HG02870 (cell line): Measurements from ENCODE around the gene BRD4.
A peak's percentile ranks its signal among the peaks of the same experiment; 100 is the strongest.

Source experiments
- ATAC-seq: cut with Tn5 transposase; IDR thresholded peaks from one replicate; pipeline ENCODE4 v1.9.1; 2021; ENCODE audit warnings: mild to moderate bottlenecking, moderate library complexity; ENCODE audit not compliant: unreplicated experiment

The BRD4 gene

DNA sequence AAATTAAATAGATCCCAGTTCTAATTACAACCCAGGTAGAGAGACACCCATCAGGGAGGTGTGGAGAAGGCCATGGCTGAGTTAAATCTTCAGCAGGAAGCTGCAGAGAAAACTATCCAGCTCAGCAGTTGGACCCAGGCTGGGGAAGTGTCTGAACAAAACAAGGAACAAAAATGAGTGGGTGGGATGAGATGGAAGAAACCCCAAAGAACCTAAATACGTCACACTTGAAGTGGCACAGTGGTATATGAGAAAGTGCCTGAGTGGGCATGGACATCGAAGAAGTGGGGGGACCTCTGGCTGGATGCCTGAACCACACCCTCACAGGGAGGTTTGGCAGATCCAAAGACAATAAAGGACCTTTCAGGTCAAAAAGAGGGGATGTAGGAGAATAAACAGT lies 96.6 kb downstream of the BRD4 start:
- ATAC-seq = no peak

DNA sequence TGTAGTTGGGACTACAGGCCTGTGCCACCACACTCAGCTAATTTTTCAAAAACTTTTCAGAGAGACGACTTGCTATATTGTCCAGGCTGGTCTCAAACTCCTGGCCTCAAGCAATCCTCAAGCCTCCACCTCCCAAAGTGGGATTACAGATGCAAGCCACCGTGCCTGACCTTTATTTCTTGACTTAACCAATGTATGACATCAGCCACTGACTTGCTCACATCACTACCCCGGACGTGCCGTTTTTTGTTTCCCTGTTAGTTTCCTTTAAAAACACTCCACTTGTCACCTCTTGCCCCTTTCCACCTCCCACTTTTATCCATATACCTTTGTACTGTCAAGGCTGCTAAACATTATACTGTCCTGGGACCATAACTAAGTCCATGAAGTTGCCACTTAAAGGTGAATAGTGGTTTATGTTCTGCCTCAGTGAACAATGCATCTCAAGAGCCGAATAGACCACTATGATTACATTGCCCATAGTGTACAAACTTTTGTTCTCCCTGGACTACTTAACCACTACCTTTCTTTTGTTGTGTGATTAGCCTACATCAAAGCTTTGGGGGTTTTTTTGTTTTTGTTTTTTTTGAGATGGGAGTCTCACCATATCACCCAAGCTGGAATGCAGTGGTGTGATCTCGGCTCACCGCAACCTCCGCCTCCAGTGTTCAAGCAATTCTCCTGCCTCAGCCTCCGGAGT lies 97.8 kb downstream of the BRD4 start:
- ATAC-seq = no peak

DNA sequence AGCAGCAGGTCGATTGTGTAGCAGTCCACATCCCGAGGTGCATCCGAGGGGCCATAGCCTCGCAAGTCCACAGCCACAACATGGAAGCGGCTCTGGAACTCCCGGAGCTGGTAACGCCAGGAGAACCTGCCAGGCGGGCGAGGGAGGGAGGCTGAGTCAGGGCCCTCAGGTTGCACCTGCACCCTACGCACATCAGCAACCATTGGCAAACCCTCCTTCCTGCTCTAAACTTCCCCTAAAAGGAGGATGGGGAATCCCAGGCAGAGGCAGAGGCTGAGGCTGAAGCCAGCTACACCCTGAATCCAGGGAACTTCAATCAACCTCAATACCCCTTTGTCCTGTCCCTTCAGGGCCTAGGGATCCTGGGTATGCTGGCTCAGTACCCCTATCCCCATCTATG lies 101.1 kb downstream of the BRD4 start:
- ATAC-seq = no peak

DNA sequence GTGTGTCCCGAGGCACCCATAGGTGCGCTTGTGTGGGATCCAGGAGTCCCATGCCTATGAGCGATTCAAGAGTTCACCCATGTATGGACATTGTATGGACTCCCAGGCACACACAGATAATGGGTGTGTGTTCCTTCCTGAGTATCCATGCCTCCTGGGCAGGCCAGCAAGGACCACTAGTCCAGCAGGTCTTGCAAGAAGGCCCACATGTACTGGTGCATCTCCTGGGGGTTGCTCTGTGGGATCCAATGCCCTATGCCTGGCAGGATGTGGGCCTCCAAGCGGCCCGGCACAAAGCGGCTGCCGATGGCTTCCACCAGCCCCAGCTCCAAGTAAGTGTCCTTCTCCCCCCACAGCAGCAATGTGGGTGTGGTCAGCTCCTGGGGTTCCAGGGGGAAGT lies 105.1 kb downstream of the BRD4 start:
- ATAC-seq = no peak

DNA sequence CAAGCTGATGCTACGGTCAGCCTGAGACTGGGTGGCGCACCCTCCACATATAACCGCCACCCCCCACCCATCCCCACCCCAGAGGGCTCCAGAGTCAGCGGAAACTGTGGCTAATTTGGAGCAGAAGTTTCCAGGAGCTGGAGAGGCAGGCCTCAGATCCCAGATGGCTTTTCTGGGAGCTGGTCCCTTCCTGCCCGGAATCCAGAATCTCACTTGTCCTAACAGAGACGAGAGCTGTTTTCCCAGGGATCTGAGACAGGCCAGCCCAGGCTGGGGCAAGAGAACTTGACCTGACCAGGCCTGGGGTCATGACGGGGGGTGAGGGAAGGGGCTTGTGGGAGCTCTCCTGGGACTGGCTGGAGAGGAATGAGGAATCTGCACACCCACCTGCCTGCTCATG lies 106.6 kb downstream of the BRD4 start:
- ATAC-seq = no peak

DNA sequence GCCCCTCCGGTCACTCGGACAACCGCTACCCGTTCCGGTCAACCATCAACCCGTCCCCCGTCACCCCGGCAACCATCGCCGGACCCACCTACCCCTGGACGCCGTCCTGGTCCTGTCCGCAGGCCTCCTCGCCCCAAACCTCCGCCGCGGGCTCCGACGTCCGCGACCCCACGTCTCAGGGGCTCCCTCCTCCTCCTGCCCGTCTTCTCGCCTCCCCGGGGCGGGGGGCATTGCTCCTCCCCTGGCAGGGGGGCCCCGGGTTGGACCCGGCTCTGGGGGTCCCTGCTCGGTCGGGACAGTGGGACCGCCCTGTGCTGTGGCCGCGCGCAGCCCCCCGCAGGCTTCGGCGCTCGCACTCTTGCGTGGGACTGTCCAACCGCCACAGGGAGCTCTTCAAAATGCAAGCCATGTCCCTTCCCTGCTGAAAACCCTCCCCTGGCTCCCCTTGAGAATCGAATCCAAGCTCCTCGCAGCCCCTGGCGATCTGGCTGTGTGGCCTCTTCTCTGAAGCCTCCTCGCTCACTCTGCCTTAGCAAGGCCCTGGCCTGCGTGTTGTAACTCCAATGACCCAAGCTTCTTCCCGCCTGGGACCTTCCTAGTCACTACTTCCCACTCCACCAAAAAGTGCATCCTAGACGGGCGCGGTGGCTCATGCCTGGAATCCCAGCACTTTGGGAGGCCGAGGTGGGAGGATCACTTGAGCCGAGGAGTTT lies 108.5 kb downstream of the BRD4 start:
- ATAC-seq = no peak

DNA sequence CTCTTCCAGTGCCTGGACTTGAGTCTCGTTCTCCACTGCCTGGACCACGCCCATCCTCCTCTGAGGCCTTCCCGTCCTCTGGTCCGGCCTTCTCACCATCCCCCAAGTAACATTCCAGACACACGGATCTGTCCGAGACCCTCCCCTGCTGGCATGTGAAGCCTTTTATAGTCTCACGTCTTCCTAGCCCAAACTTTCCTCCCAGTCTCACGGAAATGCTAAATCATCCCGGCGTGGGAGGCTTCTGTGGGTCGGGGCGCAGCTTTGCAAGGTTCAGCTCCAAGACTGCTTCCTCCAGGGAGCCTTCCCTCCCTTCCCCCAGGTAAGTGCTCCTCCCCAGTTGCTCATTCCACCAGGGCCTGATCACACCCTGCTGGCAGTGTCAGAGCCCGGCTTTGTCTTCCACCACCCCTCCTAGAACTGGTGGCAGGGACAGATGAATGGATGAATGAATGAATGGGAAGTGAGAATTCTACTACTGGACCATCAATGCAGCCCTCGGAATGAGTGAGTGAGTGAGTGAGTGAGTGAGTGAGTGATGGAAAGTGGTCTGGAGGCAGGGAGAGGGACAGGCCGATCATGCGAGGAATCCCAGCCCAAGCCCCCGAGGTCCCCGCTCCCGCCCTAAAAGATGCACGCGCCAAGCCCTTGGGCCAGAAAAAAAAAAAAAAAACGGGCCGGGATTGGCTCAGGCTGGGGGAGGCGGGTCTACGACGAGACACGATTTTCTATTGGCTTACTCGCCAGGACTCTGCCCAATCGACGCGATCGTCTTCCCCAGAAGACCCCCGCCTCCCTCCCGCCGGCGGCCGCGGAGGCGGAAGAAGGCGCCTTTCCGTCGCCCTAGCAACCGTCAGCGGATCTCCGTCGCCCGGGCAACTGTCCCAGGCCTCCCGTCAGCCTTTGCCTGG lies 109.3 kb downstream of the BRD4 start:
- peak; percentile 71 for ATAC-seq

DNA sequence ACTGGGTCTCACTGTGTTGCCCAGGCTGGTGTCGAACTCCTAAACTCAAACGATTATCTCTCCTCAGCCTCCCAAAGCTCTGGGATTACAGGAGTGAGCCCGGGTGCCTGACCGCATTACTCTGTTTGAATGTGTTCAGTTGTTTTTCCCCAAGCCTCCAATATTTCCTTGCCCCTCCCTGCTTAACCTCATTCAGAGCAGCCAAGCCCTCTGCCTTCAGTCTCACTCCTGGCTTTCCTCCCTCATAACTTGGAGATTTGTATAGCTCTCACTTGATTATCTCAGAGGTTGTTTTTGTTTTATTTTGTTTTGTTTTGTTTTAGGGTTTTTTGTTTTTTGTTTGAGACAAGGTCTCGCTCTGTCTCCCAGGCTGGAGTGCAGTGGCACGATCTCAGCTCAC lies 111.5 kb downstream of the BRD4 start:
- no peak for ATAC-seq

DNA sequence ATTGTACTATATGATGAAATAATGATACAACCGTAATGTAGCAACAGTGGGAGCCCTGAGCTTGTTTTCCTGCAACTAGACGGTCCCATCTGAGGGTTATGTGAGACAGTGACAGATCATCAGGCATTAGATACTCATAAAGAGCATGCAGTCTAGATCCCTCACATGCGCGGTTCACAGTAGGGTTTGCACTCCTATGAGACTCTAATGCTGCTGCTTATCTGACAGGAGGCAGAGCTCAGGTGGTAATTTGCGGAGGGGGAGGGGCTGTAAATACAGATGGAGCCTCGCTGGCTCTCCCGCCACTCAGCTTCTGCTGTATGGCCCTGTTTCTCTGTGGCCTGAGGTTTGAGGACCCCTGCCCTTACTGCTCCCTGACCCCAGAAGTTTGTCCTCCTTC lies 113.8 kb downstream of the BRD4 start:
- no peak for ATAC-seq

DNA sequence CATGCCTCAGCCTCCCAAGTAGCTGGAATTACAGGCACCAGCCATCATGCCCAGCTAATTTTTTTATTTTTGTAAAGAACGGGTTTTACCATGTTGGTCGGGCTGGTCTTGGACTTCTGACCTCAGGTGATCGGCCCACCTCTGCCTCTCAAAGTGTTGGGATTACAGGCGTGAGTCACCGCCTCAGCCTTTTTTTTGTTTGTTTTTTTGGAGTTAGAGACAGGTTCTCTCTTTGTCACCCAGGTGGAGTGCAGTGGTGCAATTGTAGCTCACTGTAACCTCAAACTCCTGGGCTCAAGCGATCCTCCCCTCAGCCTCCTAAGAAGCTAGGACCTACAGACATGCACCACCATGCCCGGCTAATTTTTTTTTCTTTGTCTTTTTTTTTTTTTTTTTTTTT lies 116.0 kb downstream of the BRD4 start:
- ATAC-seq = no peak

DNA sequence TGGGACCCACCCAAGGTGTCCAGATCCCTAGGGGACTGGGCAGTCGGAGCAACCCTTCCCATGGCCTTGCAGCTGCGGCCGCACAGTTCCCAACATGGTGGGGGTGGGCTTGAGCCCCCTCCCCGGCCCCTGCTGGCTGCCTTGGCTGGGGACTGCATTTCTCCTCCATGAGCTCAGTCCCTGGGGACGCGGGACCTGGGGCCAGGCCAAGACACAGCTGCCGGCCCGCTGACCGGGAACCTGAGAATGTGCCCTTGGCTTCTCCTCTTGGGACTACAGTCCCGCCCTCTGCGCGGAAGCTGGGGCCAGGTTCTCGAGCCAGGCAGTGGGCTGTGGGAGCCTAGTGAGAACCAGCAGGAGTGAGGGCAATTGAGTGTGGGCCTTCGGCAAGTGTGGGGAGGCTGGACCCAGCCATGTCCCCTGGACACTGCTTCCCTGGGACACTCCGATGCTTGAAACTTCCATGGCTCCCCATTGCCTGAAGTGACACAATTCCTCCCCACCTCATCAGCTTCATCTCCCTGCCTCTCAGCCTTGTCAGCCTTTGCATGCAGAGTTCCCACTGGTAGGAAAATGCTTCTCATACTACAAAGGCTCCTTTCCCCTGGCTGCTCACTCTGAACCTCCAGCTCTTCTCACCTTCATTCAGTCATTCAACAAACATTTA lies 118.5 kb downstream of the BRD4 start:
- no peak for ATAC-seq

DNA sequence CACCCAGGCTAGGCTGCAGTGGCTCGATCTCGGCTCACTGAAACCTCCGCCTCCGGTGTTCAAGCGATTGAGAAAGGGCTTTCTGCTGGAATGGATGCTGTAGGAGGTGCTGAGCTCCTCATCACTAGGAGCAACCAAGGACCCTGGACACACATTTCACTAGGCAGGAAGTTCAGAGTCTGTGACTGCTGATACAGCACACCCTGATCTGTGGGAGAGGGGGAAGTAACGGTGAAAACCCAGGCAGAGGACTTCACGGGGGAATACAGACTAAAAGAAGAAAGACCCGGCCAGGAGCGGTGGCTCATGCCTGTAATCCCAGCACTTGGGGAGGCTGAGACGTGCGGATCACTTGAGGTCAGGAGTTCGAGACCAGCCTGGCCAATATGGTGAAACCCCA lies 119.6 kb downstream of the BRD4 start:
- ATAC-seq = no peak

DNA sequence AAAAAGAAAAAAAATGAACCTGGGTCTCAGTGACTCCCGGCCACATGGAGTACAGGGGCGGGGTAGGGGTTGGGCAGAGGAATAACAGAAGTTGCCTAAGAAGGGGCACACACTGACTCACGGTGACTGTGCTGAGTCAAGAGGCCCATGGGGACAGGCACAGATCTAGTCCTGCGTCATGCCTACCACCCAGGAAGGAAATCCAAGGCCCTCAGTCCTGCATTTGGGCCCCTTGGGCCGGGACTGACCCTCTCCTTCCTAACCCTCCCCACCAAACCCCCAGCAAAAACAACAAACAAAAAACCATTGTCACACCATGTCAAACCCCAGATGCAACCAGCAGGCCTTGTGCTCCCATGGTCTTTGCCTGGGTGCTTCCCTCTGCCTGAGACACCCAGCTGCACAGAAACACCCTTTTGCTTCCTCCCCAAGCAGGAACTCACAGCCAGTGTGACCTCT lies 122.0 kb downstream of the BRD4 start:
- ATAC-seq = no peak

DNA sequence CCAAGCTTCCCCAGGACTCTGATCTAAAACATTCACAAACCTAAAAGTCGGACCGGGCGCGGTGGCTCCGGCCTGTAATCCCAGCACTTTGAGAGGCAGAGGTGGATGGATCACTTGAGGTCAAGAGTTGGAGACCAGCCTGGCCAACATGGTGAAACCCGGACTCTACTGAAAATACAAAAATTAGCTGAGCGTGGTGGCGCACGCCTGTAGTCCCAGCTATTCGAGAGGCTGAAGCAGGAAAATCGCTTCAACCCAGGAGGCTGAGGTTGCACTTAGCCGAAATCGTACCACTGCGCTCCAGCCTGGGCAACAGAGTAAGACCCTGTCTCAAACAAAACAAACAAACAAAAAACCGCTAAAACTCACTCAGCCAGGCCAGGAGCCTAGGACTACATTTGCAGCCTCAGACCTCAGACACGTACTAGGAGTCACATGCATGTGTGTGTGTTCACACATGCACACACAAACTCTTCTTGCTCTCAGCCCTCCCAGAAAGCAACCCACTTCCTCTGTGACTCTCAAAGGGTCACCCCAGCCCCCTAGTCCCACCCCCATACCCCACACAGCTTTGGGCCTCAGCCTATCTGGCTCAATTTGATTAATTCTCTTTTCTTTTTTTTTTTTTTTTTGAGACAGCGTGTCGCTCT lies 130.8 kb downstream of the BRD4 start:
- ATAC-seq = no peak

DNA sequence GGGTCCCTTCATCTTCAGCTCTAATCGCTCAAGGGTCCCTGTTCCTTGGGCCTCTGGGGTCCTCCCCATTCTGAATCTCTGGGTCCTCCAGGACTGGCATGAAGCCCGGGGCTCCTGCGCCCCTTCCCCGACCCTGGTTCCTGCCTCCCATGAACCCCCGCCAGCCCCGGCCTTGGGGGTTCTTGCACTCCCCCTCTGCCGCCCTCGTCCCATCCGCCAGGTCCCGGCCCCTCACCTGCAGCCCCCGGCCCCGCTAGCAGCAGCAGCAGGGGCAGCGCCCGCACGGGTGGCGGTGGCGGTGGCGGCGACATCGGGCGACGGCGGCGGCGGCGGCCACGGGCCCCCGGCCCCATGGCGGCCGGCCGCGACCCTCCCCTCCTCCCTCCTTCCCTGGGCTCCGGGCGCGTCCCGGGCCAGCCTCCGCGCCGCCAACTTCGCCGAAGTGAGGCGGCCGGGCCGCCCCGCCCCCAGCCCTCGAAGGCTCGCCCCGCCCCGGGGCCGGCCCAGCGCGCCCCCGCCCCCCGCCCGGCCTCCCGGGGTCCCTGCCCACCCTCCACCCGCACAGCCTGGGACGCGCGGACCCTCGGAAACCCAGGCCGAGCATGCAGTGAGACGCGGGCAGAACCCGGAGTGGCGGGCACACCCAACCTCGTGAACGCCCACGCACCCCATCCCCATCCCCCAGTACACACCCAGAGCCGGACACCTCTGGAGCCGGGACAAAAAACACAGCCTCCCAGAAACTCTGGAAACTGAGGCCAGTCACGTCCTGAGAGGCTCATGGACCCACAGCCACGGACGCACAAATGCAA lies 131.6 kb downstream of the BRD4 start, which contains the start of gene NOTCH3:
NOTCH3 (minus strand) TSS at position 443 of the 812 bp plus-strand sequence; CDS start at position 353, 90 bp downstream.
- ATAC-seq = no peak

DNA sequence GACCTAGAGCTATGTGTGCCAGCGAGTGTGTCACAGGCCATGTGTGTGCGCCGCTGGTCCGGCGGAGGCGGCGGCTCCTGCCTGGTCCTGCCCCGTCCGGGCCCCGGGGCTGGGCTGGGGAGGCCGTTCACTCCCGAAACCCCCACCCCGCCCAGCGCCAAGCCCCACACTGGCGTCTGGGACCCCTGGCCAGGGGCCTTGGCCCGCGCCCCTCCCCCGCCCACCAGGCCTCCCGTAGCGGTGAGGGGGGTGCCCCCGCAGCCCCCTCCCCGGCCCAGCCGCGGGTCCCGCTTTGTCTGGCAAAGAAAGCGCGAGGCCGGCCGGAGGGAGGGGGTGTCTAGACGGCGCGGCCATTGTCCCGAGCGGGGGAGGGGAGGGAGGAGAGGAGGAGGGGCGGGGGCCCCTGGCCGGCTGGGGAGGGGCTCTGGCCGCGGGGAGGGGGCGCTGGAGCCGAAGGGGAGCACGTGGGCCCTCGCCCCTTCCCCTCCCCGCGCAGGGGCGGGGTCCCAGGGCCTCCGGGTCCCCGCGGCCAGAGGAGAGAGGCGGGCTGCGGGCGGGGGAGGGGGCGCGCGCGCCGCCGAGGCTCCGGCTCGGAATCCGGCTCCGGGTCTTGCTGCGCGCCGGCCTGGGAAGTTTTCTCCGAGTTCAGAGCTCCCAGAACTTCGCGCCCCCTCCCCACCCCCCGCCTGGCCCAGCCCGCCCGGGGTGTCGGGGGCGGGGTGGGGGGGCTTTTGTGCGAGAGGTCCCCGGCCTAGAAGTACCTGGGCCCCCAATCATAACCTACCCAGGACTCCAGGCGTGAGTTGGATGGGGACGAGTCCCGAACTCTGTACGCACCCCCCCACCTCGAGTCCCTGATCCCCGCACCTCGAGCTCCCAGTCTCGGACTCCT lies 132.4 kb downstream of the BRD4 start:
- ATAC-seq = no peak

DNA sequence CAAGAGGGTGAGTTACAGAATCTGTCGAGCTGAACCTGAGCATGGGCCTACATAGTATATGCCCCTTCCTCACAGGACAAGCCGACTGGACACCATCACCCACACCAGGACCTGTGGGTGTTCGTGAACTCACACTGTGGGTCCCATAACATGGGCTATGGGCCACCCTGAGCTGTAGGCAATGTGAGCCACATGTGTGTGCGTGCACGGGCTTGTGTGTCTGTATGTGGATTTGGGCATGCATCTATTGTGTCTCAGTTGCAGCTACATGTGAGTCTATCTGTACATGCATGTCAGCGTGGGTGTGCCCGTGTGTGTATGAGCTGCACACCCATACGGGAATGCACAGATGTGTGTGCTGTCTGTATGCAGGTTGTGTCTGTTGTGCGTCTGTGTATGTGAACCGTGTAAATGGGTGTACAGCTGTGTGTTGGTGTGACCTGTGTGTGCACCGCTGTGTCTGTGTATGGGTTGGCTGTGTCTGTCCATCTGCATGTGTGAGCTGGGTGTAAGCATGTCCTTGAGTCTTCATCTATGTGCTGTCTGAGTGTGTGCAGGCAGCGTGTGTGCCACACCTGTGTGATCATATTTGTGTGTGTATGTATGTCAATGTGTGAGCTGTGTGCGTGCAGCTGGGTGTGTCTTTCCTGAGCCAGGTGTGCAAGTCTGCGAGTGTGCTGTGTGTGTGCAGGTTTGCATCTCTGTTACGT lies 133.2 kb downstream of the BRD4 start:
- no peak for ATAC-seq

DNA sequence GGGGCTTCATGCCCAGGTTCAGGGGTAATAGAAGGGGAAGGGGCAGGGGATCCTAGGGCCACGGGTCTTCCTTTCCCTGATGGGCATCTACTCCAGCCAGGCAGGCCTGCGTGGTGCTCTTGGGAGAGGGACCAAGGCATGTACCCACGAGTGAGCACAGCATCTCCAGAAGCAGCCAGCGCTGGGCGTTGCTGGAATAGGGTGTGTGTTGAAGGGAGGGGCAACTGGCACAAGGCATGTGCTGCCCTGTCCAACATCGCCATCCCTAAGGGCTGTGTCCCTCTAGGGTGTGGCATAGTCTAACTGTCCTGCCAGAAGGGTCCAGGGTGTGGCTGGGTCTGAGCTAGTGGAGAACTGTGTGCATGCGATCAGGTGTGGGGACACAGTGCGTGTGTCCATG lies 134.4 kb downstream of the BRD4 start:
- ATAC-seq = no peak
